ENCODE measurements around the gene ZNF335. TPM values are rescaled to one million over a fixed set of nuclear protein-coding genes. Genes with fewer than 3 reads are reported as not detected.

Gene ZNF335, protein sequence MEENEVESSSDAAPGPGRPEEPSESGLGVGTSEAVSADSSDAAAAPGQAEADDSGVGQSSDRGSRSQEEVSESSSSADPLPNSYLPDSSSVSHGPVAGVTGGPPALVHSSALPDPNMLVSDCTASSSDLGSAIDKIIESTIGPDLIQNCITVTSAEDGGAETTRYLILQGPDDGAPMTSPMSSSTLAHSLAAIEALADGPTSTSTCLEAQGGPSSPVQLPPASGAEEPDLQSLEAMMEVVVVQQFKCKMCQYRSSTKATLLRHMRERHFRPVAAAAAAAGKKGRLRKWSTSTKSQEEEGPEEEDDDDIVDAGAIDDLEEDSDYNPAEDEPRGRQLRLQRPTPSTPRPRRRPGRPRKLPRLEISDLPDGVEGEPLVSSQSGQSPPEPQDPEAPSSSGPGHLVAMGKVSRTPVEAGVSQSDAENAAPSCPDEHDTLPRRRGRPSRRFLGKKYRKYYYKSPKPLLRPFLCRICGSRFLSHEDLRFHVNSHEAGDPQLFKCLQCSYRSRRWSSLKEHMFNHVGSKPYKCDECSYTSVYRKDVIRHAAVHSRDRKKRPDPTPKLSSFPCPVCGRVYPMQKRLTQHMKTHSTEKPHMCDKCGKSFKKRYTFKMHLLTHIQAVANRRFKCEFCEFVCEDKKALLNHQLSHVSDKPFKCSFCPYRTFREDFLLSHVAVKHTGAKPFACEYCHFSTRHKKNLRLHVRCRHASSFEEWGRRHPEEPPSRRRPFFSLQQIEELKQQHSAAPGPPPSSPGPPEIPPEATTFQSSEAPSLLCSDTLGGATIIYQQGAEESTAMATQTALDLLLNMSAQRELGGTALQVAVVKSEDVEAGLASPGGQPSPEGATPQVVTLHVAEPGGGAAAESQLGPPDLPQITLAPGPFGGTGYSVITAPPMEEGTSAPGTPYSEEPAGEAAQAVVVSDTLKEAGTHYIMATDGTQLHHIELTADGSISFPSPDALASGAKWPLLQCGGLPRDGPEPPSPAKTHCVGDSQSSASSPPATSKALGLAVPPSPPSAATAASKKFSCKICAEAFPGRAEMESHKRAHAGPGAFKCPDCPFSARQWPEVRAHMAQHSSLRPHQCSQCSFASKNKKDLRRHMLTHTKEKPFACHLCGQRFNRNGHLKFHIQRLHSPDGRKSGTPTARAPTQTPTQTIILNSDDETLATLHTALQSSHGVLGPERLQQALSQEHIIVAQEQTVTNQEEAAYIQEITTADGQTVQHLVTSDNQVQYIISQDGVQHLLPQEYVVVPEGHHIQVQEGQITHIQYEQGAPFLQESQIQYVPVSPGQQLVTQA (N-terminal part only)
- 12.5 and 19.3 TPM in 2 replicates for total RNA-seq

DNA sequence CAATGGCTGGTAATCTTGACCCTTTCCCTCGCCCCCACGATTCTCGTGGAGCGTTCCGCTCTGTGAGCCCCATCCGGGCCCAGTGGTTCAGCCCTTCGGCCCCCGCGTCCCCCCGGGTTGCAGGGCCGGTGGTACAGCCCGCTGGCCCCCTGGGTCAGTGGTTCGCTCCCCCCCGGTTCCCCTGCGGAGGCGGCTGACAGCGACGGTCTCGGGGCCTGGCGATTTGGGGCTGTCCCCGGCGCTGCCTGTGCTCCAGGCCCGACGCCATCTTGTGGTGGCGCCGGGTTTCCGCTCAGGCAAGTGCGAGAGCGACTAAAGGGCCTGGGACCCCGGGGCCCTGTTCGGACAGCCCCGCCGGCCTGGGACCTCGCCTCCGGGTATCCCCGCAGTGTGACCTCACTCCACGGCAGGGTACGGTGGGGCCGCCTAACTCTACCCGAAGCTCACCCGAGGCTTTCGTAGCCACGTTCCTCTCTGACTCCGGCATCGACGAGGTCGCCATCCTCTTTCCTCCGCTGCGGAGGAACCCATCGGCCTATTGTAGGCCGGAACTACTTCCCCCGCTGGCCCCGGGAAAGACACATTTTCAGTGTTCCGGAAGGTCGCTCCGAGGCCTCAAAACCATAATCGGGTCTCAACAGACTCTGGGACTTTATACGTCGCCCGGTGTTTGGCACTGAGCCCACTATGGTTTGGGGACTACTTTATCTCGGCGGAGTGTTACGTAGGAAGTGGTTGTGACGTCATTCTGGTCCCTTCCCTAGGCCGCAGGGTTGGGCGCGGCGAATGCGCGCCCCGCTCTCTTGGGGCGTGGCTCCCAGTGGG lies at the start of gene ZNF335:
Gene ZNF335 (minus strand): TSS at position 529 of the 825 bp plus-strand sequence. CDS start 793 bp downstream, outside the sequence.
- peak; percentile 82 for DNase-seq (ENCODE audit: extremely low read depth, low read depth, low spot score)

DNA sequence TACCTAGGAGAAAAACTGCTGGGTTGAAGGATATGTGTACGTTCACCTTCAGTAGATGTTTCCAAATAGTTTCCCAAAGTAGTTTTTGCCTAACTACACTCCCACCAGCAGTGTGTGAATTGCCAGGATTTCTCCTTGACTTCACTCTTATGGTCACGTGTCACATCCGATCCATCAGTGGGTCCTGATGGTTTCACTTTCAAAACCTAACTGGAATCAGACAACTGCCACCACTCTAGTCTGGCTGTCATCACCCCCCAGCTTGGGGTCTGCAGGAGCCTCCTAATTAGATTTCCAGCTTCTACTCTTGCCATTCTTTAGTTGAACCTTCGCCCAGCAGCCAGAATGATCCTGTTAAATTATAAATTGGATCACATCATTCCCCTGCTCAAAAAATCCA lies 48.6 kb upstream of the ZNF335 start:
- no peak for DNase-seq (ENCODE audit: extremely low read depth, low read depth, low spot score)

DNA sequence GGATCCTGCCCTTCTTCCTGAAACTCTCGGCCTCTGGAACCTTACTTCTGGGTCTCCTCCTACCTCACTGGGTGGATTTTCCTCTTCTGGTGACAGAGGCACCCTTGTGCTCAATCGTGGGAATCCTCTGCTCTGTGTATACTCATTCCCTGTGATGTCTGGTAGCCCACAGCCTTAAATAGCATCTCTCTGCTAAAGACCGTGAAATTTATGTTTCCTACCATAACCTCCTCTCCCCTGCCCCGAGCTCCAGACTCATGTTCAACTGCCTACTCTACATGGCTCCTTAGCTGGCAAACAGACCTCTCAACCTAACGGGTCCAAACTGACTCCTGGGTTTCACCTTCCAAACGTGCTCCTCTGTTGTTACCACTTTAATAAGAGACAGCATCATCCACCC lies 46.6 kb upstream of the ZNF335 start:
- DNase-seq (ENCODE audit: extremely low read depth, low read depth, low spot score), result no peak

DNA sequence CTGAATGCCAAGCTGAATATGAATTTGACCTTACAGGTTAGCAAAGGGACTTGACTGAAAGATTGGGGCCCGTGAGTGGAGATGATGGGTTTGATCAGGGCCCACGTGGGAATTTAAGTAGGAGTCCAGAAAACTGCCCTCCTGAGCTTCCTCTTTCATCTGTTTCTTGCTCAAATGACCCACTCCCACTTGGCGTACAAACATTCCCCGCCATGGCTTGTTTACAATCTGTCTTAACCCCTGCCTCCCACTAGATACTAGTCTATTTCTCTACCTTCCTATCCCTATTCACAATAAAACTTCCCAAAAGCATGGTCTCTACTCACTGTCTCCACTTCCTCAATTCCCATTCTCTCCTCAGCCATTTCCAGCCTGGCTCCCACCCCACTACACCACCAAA lies 46.1 kb upstream of the ZNF335 start:
- DNase-seq (ENCODE audit: extremely low read depth, low read depth, low spot score), result no peak

DNA sequence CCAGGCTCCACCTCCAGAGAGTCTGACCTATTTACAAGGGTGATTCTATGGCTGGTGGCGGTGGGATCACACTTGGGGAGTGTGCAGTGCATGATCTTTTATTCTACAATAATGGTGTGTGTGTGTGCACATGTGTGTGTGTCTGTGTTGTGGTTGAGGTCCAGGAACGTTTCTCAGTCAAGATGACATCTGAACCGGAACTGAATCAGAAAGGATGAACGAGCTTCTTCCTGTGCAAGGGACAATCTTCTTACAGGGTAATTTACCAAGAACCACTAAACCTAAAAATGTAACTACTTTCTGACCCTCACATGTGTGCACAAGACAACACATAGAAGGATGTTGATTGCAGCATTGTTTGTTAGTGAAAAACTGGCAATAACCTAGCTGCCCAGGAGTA lies 45.3 kb upstream of the ZNF335 start:
- DNase-seq (ENCODE audit: extremely low read depth, low read depth, low spot score), result no peak

DNA sequence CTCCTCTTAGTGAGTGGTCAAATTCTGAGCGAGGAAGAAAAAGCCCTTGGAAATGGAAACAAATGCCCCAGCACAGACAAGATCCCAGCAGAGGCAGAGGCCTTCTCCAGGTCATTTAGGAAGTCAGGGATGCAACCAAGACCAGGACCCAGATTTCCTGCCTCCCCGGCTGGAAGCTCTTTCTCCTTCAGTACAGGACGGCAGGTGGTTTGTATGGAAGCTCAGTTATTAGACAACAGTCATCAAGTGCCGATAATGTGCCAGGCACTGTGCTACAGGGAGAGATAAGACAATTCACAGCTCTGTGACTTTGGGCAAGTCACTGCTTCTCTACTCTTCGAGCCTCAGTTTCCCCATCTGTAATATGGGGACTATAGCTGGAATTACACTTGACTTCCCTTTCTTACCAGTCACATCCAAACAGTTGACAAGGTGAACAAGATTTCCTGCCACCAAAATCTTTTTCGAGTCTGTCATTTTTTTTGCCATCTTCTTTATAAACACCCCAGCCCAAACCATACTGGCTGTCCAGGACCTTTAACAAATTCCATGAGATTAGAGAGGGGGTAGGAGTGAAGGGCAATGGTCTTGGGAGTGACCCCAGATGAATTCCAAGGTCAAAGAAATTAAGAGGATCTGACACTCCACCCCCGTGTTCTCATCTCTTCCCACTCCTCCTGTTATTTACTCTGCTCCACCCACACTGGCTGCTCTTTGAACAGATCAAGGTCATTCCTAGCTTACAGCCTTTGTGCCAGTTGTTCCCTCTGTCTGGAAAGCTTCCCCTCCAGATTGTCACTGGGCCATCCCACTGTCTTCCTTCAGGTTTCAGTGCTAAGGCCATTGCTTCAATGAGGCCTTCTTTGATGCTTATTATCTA lies 42.8 kb upstream of the ZNF335 start:
- DNase-seq (ENCODE audit: extremely low read depth, low read depth, low spot score), result no peak

DNA sequence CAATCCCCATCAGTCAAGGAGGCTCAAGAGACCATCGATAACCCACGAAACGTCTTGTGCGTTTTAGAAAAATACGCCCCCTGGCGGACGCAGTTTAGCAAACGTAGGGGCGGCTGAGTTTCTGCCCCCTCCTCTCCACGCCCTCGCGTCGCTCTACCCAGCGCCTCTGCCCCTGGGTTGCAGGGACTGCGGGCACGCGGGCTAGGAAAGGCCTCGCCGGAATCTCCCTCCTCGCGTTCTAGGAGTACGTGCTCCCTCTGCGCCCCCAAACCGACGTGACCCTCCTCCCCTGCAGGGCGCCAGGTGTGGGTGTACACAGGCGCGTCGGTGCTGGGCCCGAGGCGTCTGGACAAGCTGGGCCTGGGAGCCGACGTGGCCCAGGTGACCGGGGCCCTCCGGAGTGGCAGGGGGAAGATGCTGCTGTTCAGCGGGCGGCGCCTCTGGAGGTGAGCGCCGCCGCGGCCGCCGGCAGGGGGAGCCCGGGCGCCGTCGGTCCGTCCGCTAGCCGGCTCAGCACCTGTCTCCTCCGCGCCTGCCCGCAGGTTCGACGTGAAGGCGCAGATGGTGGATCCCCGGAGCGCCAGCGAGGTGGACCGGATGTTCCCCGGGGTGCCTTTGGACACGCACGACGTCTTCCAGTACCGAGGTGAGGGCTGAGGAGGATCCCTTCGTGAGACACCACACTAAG lies 42.0 kb upstream of the ZNF335 start:
- no peak for DNase-seq (ENCODE audit: extremely low read depth, low read depth, low spot score)

DNA sequence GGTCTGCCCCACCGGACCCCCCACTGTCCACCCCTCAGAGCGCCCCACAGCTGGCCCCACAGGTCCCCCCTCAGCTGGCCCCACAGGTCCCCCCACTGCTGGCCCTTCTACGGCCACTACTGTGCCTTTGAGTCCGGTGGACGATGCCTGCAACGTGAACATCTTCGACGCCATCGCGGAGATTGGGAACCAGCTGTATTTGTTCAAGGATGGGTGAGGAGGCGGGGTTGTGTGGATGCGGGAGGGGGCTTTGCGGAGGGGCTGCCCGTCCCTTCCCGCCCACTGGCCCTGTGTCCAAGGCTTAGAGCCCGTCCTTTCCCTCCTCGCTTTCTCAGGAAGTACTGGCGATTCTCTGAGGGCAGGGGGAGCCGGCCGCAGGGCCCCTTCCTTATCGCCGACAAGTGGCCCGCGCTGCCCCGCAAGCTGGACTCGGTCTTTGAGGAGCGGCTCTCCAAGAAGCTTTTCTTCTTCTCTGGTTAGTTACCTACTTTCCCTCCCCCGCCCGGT lies 41.4 kb upstream of the ZNF335 start:
- DNase-seq (ENCODE audit: extremely low read depth, low read depth, low spot score), result no peak

DNA sequence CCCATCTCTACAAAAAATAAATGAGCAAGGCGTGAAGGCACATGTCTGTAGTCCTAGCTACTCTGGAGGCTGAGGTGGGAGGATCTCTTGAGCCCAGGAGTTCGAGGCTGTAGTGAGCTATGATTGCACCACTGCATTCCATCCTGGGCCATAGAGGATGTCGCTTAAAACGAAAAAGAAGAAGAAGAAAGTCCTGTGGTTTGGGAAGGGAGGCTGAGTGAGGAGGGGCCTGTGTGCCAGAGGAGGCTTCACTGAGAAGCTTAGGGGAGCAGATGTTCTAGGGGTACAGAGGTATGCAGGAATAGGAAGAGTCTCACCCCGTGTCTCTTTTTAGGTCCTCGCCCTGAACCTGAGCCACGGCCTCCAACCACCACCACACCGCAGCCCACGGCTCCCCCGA lies 40.9 kb upstream of the ZNF335 start:
- no peak for DNase-seq (ENCODE audit: extremely low read depth, low read depth, low spot score)

DNA sequence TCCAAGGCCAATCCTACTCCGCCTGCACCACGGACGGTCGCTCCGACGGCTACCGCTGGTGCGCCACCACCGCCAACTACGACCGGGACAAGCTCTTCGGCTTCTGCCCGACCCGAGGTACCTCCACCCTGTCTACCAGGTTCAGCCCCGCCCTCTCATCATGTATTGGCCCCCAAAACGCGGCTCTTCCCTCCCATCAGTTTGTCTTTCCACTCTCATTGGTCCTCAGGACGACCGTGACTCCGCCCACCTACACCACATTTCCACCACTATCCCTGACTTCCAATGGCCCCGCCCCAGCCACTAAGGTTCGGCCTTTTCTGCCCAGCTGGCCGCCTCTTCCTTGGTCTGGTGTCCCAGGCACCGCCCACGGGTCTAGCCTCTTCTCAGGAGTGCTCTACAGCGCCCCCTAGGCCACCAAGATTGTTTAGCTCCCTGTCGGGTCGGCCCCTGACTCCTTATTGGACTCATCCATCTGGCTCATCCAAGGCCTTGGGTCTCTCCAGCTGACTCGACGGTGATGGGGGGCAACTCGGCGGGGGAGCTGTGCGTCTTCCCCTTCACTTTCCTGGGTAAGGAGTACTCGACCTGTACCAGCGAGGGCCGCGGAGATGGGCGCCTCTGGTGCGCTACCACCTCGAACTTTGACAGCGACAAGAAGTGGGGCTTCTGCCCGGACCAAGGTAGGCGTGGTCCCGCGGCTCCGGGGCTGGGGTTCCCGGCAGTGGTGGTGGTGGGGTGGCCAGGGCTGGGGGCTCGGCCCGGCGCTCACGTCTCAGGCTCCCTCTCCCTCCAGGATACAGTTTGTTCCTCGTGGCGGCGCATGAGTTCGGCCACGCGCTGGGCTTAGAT lies 39.9 kb upstream of the ZNF335 start:
- no peak for DNase-seq (ENCODE audit: extremely low read depth, low read depth, low spot score)

DNA sequence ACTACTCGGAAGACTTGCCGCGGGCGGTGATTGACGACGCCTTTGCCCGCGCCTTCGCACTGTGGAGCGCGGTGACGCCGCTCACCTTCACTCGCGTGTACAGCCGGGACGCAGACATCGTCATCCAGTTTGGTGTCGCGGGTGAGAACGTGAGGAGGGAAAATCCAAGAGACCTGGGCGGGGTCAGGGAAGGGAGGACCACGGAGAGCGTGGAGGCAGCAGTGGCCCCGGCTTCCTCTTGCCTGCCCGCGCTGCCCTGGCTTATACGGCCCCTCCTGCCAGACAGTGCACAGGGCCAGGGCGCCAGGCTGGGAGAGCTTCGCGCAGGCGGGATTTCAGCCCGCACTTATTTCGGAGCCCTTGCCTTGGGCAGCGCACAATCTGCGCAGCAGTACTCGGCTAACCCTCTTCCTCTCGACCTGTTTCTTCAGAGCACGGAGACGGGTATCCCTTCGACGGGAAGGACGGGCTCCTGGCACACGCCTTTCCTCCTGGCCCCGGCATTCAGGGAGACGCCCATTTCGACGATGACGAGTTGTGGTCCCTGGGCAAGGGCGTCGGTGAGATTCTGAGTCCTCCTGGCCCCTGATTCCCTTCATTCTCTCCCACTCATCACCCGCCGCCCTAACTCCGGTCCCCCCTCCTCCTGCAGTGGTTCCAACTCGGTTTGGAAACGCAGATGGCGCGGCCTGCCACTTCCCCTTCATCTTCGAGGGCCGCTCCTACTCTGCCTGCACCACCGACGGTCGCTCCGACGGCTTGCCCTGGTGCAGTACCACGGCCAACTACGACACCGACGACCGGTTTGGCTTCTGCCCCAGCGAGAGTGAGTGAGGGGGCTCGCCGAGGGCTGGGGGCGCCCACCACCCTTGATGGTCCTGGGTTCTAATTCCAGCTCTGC lies 38.7 kb upstream of the ZNF335 start:
- no peak for DNase-seq (ENCODE audit: extremely low read depth, low read depth, low spot score)

DNA sequence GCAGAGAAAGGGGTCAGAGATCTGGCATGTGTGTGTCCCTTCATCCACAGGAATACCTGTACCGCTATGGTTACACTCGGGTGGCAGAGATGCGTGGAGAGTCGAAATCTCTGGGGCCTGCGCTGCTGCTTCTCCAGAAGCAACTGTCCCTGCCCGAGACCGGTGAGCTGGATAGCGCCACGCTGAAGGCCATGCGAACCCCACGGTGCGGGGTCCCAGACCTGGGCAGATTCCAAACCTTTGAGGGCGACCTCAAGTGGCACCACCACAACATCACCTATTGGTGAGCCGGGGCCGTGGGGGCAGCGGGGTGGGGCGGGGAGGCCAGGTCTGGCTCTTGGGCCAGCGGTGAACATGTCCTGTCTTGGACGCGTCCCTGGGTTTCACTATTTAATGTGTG lies 37.8 kb upstream of the ZNF335 start:
- DNase-seq (ENCODE audit: extremely low read depth, low read depth, low spot score), result no peak

DNA sequence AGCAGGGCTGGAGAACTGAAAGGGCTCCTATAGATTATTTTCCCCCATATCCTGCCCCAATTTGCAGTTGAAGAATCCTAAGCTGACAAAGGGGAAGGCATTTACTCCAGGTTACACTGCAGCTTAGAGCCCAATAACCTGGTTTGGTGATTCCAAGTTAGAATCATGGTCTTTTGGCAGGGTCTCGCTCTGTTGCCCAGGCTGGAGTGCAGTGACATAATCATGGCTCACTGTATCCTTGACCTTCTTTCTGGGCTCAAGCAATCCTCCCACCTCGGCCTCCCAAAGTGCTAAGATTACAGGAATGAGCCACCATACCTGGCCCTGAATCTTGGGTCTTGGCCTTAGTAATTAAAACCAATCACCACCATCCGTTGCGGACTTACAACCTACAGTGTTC lies 35.7 kb upstream of the ZNF335 start:
- no peak for DNase-seq (ENCODE audit: extremely low read depth, low read depth, low spot score)

DNA sequence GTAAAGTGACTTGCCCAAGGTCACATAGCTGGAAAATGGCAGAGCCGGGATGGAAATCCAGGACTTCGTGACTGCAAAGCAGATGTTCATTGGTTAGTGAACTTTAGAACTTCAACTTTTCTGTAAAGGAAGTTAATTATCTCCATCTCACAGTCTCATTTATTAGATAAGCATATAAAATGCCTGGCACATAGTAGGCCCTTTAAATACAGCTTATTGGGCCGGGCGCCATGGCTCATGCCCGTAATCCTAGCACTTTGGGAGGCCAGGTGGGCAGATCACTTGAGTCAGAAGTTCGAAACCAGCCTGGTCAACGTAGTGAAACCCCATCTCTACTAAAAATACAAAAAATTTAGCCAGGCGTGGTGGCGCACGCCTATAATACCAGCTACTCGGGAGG lies 35.0 kb upstream of the ZNF335 start:
- DNase-seq (ENCODE audit: extremely low read depth, low read depth, low spot score), result no peak

DNA sequence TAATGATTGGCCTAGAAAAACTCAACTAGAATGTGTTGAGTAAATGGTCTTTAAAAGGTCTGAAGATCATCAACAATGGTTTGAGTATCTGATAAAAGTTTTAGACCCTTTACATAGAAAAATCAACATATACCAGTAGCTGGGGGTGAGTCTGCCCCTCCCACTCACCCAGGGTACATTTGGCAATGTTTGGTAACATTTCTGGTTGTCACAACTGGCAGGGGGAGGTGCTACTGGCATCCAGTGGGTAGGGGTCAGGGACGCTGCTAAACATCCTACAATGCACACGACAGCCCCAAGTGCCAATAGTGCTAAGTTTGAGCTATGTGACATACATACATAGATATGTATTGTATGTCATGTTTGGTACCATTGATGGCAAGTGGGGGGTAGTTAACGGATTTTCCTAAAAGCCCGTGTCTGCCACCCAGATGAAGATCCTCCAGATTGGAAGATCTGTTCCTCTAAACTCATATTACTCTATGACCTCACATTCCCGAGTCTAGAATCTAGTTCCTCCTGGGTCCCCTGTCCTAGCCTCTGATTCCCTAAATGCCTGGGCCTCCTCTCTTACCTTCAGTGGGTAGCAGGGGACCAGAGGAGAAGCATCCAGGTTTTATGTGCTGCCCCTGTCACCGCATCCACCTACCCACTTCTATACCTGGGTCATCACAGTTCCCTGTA lies 34.2 kb upstream of the ZNF335 start:
- DNase-seq (ENCODE audit: extremely low read depth, low read depth, low spot score), result no peak

DNA sequence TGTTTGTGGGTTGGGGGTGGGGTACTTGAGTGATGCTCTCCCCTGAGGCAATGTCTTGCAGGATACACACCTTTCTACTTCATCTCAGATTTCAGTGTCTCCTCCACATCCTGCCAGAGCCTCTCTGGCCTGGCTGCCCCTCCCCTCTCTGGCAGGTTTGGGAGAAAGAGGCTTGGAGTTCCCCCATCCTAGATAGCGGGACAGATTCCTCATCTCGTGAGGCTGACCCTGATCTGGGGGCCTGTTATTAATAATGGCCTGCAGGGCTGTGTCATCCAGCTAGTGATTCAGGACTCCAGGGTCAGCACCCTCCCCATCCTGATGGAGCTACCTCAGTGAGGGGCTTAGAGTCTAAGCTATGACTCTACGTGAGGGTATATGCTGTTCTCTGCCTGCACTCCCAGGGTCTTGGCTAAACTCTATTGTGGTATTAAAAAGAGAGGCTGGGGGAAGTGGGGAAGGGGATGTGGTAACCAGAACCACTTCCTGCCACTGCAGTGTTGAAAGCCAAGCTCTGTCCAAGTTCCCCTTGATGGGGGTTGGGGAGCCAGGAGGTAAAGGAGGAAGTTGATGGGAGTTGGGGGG lies 33.0 kb upstream of the ZNF335 start:
- DNase-seq (ENCODE audit: extremely low read depth, low read depth, low spot score), result no peak

Measured in glomerular endothelial cell (primary cell).